SK-N-DZ (cell line): ENCODE measurements around the gene SRGAP2C.
A peak's percentile ranks its signal among the peaks of the same experiment; 100 is the strongest.
"Not testable (repeated sequence)": the region's sequence is repeated elsewhere in the genome, so short reads cannot be mapped to it uniquely, and the experiment has no call there.

ENCODE experiments used
- DNase-seq: peaks from one replicate; pipeline ENCODE4 v3.0.0-alpha.2; 2015; ENCODE audit warnings: low spot score

Gene SRGAP2C

GRCh38 chr1:121332141-121332540, 147.4 kb downstream of the SRGAP2C start:
- DNase-seq = not testable (repeated sequence)

- not testable (repeated sequence) for DNase-seq
These were observed 148.1 kb downstream of the SRGAP2C start for GRCh38 chr1:121332599-121333562.

GRCh38 chr1:121337958-121338357, 153.2 kb downstream of the SRGAP2C start:
- not testable (repeated sequence) for DNase-seq

- not testable (repeated sequence) for DNase-seq
These were observed 154.8 kb downstream of the SRGAP2C start for GRCh38 chr1:121339611-121340010.

- not testable (repeated sequence) for DNase-seq
These were observed 158.6 kb downstream of the SRGAP2C start for GRCh38 chr1:121343311-121343906.

GRCh38 chr1:121344355-121344754, 159.6 kb downstream of the SRGAP2C start:
- not testable (repeated sequence) for DNase-seq

GRCh38 chr1:121346654-121347053, 161.9 kb downstream of the SRGAP2C start:
- DNase-seq = not testable (repeated sequence)

GRCh38 chr1:121347476-121347875, 162.7 kb downstream of the SRGAP2C start:
- DNase-seq = peak; percentile 0

GRCh38 chr1:121348115-121348514, 163.3 kb downstream of the SRGAP2C start:
- DNase-seq = not testable (repeated sequence)

- not testable (repeated sequence) for DNase-seq
These were observed 164.7 kb downstream of the SRGAP2C start for GRCh38 chr1:121349332-121349967.

- not testable (repeated sequence) for DNase-seq
These were observed 171.1 kb downstream of the SRGAP2C start for GRCh38 chr1:121355711-121356420.

GRCh38 chr1:121356819-121357218, 172.0 kb downstream of the SRGAP2C start:
- DNase-seq = not testable (repeated sequence)

- DNase-seq = not testable (repeated sequence)
These were observed 175.8 kb downstream of the SRGAP2C start for GRCh38 chr1:121360531-121360930.

- DNase-seq = not testable (repeated sequence)
These were observed 176.9 kb downstream of the SRGAP2C start for GRCh38 chr1:121361451-121362233.

- not testable (repeated sequence) for DNase-seq
These were observed 177.6 kb downstream of the SRGAP2C start for GRCh38 chr1:121362234-121362883.

- not testable (repeated sequence) for DNase-seq
These were observed 180.5 kb downstream of the SRGAP2C start for GRCh38 chr1:121365316-121365715.

- not testable (repeated sequence) for DNase-seq
These were observed 180.9 kb downstream of the SRGAP2C start for GRCh38 chr1:121365723-121366122.

- DNase-seq = not testable (repeated sequence)
These were observed 181.4 kb downstream of the SRGAP2C start for GRCh38 chr1:121366171-121366570.

GRCh38 chr1:121368910-121369309, 184.1 kb downstream of the SRGAP2C start:
- not testable (repeated sequence) for DNase-seq

- DNase-seq = not testable (repeated sequence)
These were observed 185.2 kb downstream of the SRGAP2C start for GRCh38 chr1:121369959-121370358.
